ENCODE data around the gene TH.

TH gene
- 0 reads per million in 4 donors for total RNA-seq

DNA sequence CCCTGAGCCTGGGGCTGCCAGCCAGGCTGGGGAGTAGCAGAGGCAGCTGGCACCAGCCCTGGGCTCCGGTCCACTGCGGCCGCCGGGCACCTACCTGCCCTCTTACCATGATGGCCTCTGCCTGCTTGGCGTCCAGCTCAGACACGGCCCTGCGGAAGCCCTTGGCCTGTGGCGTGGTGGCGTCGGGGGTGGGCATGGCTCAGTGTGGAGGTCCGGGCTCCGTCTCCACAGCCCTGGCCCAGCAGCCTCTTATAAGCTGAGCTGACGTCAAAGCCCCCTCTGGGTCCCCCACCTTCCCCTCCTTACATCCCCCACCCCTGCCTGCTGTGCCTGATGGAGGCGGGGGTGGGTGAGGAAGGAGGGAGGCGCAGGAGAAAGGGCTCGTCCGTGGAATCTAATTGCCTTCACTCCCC, at the start of gene TH:
TSS of gene TH (minus strand) at position 225 of the 413 bp plus-strand sequence. CDS start at position 196, 29 bp downstream.
- no peak for DNase-seq

DNA sequence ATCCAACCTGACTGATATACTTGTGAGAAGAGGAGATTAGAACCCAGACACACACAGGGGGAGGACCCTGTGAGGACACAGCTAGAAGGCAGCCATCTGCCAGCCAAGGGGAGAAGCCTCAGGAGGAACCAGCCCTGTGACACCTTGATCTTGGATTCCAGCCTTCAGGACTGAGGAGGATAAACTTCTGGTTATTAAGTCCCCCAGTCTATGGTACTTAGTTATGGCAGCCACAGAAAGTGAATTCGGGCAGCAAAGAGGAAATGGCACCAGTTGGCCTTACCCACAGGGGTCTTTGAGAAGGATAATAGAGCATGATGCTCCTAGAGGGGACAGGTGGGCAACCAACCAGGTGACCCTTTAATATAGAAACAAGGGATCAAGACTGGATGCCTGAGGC, 49.4 kb upstream of the TH start:
- DNase-seq = no peak

DNA sequence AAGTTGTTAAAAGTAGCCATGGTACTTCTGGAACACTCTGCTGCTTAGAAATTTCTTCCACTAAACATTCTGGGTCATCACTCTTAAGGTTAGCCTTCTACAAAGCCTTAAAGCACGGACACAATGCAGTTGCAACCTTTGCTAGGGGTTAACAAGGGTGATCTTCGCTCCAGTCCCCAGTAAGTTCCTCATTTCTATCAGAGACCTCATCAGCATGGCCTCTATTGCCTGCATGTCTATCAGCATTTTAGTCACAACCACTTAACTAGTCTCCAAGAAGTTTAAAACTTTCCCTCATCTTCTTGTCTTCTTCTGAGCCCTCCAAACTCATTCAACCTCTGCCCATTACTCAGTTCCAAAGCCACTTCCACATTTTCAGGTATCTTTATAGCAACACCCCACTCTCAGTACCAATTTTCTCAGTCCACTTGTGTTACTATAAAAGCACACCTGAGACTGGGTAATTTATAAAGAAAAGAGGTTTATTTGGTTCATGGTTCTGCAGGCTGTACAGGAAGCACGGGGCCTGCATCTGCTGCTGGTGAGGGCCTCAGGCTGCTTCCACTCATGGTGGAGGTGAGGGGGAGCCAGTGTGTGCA, 48.7 kb upstream of the TH start:
- DNase-seq = no peak

DNA sequence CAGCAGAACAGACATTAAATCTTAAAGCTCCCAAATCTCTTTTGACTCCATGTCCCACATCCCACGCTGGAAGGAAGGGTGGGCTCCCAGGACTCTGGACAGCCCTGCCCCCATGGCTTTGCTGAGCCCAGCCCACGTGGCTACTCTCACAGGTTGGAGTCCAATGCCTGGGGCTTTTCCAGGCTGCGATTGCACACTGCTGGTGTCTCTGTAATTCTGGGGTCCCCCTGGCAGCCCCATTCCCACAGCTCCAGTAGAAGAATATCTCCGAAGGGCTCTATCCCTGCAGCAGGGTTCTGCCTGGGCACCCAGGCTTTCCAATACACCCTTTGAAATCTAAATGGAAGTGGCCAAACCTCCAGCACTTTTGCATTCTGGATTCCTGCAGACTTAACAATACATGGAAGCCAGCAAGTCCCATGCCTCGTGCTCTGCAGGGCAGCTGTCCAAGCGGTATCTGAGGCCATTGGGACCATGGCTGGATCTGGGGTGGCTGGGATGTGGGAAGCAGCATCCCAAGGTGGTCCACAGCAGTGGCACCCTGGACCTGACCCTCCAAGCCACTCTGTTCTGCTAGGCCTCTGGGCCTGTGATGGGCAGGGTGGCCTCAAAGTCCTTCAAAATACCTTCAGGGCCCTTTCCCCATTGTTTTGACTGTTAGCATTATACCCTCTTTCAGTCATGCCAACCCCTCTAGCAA, 47.9 kb upstream of the TH start:
- DNase-seq = no peak

DNA sequence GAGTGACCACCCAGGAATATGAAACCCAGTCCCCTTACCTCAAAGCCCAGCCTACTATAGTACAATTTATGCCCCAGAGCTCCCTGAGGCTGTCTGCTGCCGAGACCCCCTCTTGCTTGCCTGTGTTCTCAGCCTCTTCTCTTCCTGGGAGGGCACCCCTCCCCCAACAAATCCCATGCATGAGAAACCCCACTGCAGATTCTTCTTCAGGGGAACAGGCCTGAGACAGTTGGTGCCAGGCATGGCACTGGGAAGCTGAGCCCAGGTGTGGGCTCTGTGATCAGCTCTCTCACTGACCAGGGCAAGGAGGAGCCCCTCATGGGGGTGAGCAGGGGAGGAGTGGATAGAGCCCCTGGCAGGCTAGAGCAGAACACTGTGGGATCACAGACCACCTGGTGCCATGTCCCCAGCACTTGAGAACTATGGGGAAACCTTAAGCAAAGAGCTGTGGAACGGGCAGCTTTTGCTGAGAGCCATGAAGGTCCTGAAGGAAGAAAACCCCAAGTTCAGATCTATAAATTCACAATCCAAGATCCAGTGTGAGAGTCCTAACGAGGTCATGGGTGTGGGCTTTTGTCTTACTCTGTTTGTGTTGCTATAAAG, 46.5 kb upstream of the TH start:
- no peak for DNase-seq

DNA sequence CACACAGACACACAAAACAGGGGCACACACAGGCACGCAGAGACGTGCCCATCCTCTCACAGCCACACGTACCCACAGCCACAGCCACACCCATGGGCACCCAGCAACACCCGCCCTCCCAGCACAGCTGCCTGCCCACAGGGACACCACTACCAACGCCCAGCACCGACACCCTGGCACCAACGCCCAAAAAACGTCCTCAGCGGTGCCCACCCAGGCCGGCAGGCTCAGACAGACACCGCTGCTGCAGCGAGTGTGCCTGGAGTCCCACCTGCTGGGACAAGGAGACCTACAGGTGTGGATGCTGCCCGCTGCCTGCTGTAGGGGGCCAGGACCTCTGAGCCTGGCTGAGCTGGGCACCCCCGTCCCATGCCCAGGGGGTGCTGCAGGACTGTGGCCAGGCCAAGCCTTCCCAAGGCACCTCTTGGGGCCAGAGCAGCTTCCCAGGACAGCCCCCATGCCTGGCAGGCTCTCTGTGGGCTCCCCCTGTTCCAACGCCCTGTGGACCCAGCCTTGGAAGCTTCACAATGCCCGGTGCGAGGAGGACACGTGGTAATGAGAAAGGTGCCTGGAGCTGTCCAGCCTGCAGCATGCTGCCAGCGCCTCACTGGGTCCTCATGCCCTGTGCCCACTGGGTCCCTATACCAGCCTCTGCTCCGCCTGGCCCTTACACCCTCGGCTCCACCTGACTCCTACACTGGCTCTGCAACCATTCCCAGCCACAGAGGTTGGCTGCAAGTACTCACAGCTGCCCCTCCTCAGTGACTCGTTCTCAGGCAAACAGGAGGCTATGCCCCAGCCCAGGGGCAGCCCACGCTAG, 45.8 kb upstream of the TH start:
- no peak for DNase-seq

DNA sequence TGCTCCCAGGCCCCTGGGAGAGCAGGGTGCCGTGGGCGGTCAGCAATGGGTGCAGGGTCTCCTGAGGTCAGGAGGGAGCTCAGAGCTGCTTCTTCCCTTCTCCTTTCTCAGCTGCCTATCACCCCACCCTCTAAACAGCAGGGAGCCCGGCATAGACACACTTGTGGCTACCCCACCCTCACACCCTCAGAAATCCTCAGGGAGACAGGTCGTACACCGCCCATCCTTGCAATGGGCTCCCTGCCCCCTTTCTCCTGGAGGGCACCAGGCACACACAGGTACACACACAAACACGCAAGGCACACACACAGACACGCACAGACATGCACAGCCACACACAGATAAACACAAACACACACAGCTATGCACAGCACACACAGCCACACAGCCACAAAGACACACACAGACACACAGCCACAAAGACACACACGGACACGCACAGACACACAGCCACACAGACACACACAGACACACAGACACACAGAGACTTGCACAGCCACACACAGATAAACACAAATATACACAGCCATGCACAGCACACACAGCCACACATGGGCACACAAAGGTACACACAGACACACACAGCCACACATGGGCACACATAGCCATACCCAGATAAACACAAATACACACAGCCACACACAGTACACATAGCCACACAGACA, 44.9 kb upstream of the TH start:
- DNase-seq = no peak

DNA sequence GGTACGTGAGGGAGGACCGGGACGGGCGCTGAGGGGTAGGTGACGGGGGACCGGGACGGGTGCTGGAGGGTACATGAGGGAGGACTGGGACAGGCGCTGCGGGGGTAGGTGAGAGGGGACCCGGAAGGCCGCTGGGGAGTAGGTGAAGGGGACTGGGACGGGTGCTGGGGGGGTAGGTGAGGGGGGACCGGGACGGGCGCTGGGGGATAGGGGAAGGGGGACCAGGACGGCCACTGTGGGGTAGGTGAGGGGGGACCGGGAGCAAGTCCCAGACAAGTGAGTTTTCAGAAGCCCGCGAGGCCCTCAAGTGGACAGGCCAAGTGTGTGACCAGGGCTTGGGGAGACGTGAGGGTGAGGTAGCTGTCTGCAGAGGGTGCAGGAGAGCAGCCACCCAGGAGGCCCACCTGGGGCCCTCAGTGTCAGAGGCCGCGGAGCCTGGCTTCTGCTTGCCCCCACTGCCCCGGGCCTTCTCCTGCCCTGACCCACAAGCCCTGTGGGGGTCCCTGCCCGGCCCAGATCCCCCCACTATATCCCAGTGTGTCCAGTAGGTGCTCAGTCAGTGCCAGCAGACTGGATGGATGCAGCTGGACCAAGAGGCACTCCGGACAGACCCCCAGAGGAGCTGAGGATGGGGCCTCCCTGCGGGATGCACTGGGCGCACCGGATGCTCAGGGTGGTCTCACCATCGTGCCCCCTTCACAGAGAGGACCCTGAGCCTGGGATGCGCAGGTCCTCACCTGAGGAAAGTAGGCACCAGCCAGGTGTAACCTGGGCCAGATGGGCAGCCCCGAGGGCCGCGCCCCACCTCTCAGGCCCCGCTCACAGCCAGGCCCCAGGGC, 44.2 kb upstream of the TH start:
- DNase-seq = no peak

DNA sequence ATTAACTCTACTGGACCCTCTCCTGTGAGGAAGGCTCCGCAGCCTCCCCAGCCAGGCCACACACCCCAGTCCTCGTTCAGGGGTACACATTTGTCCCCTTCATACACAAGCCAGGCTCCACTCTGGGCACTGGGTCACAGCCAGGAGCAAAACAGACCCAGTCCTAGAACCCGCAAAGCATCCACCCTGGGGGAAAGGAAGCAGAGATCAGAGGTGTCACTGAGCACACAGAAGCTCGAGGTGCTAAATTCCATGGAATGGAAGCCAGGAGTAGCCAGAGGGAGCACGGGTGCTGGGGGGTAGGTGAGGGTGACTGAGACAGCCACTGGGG, 43.6 kb upstream of the TH start:
- no peak for DNase-seq

DNA sequence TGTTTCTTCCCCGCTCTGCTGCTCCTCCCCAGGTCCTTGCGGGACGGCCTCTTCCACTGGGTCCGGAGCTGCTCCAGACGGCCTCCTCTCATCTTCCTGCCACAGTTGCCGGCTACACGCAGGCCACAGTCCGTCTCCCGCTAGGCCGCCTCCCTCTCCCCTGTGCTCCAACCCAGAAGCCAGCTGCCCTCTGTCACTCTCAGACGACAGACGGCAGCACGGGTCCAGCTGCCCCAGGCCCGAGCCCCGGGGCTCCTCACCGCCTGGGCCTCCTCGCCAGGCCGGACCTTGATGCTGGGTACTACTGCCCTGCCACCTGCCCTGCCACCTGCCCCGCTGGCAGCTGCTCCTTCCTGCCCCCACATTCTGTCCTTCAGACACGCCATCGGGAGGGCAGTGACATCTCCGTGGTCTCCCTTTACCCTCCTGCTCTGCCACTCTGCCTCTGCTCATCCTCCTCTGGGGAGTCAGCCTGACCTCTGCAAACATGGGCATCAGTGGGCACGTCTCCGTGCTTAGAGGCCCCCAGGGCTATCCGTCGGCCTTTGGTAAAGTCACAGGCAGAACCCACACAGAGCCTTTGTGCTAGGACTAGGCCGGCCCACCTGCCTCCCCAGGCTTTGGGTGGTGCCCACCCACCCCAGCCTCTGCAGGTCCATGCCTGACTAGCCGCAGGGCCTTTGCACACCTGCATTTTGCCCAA, 43.1 kb upstream of the TH start:
- DNase-seq = no peak

DNA sequence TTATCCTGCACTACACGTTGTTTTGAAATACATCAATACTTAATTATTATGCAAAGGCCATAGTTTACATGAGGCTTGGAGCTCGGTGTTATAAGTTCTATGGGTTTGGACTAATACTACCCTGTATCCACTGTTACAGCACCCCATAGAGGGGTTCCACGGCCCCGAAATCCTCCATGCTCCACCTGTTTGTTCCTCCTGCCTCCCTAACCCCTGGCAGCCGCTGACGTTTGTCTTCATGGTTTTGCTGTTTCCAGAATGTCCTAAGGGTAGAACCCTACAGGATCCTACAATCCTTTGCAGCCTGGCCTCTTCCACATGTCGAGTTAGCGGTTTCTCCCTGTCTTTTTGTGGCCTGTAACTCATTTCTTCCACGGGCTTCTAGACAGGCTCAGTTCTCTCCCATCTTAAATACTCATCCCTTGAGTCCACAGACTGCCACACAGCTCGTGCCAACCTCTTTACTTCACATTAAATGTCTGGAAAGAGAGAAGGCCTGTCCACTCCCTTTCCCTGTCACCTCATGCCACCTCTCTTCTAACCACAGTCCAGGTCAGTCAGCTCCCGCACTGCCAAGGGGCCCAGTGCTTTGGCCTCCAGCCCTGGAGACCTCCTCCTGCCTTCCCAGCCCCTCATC, 42.4 kb upstream of the TH start:
- no peak for DNase-seq

DNA sequence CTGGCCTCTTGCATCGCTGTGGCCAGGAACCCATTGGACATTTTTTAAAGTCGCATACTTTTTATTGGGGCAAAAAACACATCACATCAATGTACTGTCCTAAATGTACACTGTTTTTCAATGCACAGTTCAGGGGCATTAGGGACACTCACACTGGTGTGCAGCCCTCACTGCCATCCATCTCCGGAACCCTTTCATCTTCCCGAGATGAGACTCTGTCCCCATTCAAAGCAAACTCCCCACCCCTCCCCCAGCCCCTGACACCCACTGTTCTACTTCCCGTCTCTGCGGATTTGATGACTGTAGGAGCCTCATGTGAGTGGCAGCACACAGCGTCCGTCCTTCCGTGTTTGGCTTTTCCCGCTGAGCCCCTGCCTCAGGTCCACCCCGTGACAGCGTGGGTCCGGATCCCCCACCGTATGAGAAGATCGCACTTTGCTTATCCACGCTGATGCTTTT, 41.8 kb upstream of the TH start:
- peak in 1 of 5 donors; percentile 43 for DNase-seq

DNA sequence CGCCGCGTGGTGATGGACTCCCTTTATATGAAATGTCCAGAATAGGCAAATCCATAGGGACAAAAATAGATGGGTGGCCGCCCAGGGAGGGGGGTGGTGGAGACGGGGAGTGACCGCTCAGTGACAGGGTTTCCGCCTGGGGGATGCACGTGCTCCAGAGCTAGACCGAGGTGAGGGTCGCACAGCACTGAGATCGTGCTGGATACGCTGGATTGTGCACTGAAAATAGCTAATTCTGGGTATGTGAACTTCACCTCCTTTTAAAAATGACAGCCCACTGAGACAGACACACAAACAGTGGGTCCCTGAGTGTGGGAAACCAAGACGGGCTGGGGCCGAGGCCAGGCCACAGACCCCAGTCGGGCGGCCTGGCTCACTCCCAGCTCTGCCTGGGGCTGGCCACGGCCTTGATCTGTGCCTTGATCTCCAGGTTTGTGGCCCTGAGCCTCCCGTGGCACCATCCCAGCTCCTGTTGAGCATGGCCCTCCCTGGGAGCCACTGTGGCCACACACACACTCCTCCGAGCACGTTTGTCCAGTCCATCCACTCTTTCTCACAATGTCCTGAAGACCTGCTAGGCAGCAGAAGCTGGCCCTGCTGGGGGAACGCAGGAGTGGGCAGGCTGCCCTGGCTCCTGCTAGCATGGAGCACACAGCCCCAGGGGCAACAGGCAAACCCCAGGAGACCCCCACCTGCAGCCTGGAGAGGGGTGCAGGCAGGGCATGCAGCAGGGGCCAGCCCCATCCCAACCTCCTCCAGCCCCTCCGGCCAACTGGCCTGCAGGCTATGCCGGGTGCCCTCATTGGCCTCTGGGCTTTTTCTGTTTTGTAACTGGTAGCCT, 41.0 kb upstream of the TH start:
- DNase-seq = no peak

DNA sequence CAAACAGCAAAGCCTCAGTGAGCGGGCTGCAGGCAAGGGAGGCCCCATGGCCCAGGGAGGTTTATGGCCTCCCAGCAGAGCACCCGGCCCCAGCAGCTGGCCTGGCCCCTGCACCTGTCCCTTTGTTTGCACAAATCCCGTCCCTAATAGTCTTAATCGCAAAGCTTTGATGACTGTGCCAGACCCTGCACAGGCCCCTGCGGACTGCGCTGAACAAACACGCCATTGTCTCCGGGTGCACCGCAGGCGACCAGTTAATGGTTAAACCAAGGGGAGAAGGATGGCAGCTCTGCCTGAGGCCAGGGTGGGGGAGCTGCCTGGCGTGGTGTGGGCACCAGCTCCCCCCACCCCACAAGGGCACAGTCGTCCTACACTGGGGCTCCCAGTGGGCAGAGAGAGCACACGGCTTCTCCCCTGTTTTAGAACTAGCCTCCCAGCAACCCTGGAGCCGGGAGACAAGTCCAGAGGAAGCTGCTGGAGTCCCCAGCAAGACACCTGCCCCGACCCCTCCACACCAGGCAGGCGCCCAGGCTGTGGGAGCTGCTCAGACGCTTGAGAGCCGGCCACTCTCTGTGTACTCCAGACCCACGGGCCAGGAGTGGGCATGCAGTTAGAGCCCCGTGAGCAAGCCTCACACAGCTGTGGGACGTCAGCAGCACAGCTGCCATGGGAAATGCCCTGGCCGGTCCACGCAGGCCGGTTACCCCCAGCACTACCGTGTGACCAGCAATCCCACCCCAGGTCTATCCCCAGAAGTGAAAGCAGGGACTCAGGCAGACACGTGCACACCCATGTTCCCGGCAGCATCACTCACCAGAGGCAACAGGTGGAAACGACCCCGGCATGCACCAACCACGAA, 39.7 kb upstream of the TH start:
- DNase-seq = no peak

DNA sequence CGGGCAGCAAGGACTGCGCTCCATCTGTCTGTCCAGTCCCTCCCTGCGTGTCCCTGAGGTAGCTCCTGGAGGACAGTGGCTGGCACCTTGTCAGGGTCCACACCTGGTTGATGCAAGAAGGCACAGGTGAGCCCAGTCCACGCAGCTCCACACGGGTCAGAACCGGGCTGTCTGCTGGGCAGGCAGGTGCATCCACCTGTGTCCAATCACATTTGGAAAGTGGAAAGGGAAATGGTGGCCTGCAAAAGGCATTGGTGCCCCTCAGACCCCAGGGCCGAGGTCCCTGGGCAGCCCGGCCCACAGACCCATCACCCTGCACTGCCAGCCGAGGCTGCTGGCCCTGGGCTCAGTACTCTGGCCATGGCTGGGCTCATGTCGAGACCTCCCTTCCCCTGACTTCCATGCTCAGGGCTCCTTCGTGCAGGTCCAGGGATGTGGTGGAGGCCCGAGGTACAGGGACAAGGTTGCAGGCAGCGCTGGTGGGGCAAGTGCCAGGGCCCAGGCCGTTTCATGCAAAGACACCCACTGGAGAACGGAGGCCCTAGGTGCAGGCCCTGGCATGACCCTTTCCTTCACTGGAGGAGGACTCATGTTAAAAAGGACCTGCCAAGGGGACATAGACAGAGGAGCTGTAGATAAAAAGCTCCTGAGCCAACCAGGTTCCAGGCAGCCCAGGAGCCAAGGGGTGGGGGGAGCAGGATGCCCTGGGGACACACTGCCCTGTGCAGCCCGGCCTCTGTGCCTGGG, 38.9 kb upstream of the TH start:
- DNase-seq = no peak

DNA sequence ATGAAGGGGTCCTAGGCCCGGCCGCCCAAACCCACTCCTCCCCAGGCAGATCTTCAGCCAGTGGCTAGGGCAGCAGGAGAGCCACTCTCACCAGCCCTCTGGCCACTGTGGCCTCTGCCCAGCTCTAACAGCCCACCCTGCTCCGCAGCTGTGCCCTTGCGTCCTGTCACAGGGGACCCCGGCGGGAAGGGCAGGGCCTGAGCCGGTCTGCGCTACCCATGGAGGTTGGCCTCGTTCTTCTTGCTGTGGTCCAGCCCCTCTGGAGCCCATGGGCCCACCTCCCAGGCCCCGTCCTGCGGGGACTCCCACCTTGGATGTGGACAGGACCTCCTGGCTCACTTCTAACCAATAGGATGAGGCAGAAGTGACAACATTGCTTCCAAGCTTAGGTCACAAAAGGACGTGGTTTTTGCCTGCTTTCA, 38.3 kb upstream of the TH start:
- no peak for DNase-seq

DNA sequence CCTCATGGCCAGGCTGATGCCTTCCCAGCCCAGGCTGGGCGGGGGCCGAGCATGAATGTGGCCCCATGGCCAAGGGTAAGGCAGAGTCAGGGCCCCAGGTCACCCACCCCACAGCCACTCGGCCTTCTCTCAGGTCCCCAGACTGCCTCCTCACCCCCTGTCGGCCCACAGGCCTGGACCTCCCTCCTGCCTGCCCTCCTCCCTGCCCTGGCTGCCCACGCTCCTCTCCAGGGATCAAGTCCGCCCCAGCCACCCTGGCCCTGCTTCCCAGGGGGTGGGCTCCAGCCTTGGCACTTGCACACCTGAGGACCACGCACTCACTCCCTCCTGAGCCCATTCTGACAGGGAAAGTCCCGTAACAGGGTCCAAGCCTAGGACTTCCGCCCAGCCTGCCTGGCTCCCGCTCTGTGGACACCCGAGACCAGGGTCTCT, 37.8 kb upstream of the TH start:
- DNase-seq = no peak
